ENCODE results near the gene NOSIP. TPM values are rescaled to one million over a fixed set of nuclear protein-coding genes. Genes with fewer than 3 reads are reported as not detected.

NOSIP gene
- total RNA-seq, 4 donors from 2014 or later, result 29.0 to 347 (median 65.4) TPM

DNA sequence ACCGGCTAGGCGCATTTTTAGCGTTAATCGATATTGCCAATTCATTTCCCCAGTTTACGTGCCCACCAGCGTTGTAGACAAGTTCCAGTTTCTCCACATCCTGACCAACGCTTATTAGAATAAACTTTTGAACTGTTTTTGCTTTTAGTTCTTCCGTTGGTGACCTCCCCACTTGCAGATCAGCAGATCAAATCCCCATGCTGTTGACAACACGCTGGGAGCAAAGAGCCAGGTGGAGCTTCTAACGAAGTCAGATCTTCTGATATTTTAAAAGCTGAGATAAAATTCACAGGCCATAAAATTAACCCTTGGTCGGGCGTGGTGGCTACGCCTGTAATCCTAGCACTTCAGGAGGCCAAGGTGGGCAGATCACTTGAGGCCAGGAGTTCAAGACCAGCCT lies 31.3 kb downstream of the NOSIP start:
- Histone ChIP-seq H3K4me3 (no peak overlapping the region), H3K36me3 (no peaks in the 10 kb centered on the region), H3K4me1 (no peaks in the 10 kb centered on the region), H3K9me3 (no peaks in the 10 kb centered on the region), H3K27me3 (no peaks in the 10 kb centered on the region), H3K27ac (no peak overlapping the region)
- TF ChIP-seq, protein P1, sequence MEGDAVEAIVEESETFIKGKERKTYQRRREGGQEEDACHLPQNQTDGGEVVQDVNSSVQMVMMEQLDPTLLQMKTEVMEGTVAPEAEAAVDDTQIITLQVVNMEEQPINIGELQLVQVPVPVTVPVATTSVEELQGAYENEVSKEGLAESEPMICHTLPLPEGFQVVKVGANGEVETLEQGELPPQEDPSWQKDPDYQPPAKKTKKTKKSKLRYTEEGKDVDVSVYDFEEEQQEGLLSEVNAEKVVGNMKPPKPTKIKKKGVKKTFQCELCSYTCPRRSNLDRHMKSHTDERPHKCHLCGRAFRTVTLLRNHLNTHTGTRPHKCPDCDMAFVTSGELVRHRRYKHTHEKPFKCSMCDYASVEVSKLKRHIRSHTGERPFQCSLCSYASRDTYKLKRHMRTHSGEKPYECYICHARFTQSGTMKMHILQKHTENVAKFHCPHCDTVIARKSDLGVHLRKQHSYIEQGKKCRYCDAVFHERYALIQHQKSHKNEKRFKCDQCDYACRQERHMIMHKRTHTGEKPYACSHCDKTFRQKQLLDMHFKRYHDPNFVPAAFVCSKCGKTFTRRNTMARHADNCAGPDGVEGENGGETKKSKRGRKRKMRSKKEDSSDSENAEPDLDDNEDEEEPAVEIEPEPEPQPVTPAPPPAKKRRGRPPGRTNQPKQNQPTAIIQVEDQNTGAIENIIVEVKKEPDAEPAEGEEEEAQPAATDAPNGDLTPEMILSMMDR (IDR thresholded peaks at IDR 0.05), result no peak
- no peak for TF ChIP-seq POLR2A (IDR thresholded peaks at IDR 0.05)
- intact Hi-C loops (cut with DNase I; ENCODE audit: low total_unique reads), result loop anchor here (2.0 kb wide), 1 partner anchor 46 kb away; no protein-coding TSS in a partner anchor
- DNase-seq, result no peak

DNA sequence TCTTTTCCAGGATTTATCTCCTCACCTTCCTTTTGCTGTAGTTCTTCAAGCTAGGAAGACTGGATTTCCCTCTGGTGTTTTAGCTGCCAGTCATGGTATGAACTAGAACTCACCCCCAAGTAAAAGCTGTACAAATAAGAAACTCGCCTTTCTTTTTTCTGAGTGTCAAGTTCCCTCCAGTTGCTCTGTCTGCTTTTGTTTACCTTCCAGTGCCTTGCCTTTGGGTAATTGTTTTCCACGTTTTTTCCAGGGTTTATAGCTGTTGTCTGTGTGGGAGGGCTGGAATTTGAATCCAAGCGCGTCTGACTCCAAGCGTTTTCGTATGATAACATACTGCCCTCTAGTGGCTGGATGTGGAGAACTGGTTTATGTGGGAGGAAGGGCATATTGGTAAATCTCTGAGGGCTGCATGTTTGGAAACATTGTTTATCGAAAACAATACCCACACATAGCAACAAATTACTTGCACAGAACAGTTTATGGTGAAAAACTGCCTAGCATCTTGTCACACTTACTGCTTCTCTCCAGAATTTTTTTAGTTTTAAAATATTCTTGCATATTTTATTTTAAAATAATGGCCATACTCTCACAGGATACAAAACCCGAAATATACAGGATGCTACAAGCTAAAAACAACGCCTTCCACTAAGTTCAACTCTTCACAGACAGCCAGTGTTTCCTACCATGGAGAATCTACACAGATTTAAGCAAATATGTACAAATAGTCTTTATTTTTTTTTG lies 33.4 kb downstream of the NOSIP start:
- no peak overlapping the region for H3K4me3 ChIP-seq
- TF ChIP-seq POLR2A (IDR thresholded peaks at IDR 0.05), result no peak
- TF ChIP-seq, protein P1 (IDR thresholded peaks at IDR 0.05), result peak; percentile 83 to 96 (median 90)
- H3K4me1 ChIP-seq, result no peaks in the 10 kb centered on the region
- intact Hi-C loops (cut with DNase I; ENCODE audit: low total_unique reads), result no loop called here
- no peaks in the 10 kb centered on the region for H3K27me3 ChIP-seq
- H3K27ac ChIP-seq, result peak overlapping the region; percentile 42 to 76
- H3K9me3 ChIP-seq, result no peaks in the 10 kb centered on the region
- no peaks in the 10 kb centered on the region for H3K36me3 ChIP-seq
- peak; percentile 66 to 88 for DNase-seq

DNA sequence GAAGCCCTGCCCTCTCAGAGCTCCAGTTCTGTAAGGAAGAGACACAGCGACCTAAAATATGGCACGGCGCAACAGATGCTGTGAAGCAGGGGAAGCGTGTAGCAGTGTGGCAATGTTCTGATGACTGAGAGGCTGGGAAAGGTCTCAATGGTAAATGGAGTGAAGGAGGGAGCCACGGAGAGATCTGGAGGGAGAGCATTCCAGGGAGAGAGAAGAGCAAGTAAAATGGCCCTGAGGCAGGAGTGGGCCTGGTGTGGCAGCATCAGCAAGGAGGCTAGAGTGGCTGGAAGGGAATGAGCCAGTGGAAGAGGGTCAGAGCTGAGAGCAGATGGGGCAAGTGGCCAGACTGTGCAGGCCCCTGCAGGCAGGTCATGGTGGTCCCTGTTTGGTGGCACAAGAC lies 36.2 kb downstream of the NOSIP start:
- intact Hi-C loops (cut with DNase I; ENCODE audit: low total_unique reads), result no loop called here
- no peaks in the 10 kb centered on the region for H3K36me3 ChIP-seq
- no peak overlapping the region for H3K4me3 ChIP-seq
- DNase-seq, result no peak
- no peak for TF ChIP-seq POLR2A (IDR thresholded peaks at IDR 0.05)
- TF ChIP-seq, protein P1 (IDR thresholded peaks at IDR 0.05), result no peak
- no peaks in the 10 kb centered on the region for H3K9me3 ChIP-seq
- H3K27me3 ChIP-seq, result no peaks in the 10 kb centered on the region
- H3K4me1 ChIP-seq, result no peaks in the 10 kb centered on the region
- H3K27ac ChIP-seq, result no peak overlapping the region

DNA sequence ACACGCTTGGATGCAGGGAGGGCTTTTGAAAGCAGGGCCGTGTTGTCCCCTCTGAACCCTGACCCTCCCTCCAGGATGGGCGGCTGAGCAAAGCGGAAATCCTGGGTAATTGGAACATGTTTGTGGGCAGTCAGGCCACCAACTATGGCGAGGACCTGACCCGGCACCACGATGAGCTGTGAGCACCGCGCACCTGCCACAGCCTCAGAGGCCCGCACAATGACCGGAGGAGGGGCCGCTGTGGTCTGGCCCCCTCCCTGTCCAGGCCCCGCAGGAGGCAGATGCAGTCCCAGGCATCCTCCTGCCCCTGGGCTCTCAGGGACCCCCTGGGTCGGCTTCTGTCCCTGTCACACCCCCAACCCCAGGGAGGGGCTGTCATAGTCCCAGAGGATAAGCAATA lies 37.3 kb downstream of the NOSIP start:
- no peak overlapping the region for H3K27ac ChIP-seq
- no peak for DNase-seq
- H3K27me3 ChIP-seq, result no peaks in the 10 kb centered on the region
- TF ChIP-seq, protein P1 (IDR thresholded peaks at IDR 0.05), result no peak
- TF ChIP-seq POLR2A (IDR thresholded peaks at IDR 0.05), result no peak
- intact Hi-C loops (cut with DNase I; ENCODE audit: low total_unique reads), result no loop called here
- no peaks in the 10 kb centered on the region for H3K4me1 ChIP-seq
- H3K9me3 ChIP-seq, result no peaks in the 10 kb centered on the region
- H3K36me3 ChIP-seq, result no peaks in the 10 kb centered on the region
- no peak overlapping the region for H3K4me3 ChIP-seq

DNA sequence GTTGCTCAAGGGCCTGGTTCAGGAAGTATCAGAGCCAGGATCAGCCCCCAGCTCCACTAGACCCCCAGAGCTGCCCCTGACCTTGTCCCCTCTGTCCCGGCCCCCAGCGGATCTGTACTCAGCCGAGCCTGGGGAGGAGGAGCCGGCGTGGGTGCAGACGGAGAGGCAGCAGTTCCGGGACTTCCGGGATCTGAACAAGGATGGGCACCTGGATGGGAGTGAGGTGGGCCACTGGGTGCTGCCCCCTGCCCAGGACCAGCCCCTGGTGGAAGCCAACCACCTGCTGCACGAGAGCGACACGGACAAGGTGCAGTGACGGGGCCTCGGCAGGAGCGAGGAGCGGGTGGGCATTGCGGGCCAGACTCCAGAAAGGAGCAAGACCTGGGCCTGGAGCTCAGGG lies 37.9 kb downstream of the NOSIP start:
- no peaks in the 10 kb centered on the region for H3K9me3 ChIP-seq
- H3K4me3 ChIP-seq, result no peak overlapping the region
- TF ChIP-seq POLR2A (IDR thresholded peaks at IDR 0.05), result no peak
- TF ChIP-seq, protein P1 (IDR thresholded peaks at IDR 0.05), result no peak
- DNase-seq, result no peak
- no peak overlapping the region for H3K27ac ChIP-seq
- H3K36me3 ChIP-seq, result no peaks in the 10 kb centered on the region
- intact Hi-C loops (cut with DNase I; ENCODE audit: low total_unique reads), result no loop called here
- no peaks in the 10 kb centered on the region for H3K4me1 ChIP-seq
- no peaks in the 10 kb centered on the region for H3K27me3 ChIP-seq

Measured in uterus (tissue), 4 donors.